Measurements from ENCODE around the gene CHML.
A peak's percentile ranks its signal among the peaks of the same experiment; 100 is the strongest.

DNA sequence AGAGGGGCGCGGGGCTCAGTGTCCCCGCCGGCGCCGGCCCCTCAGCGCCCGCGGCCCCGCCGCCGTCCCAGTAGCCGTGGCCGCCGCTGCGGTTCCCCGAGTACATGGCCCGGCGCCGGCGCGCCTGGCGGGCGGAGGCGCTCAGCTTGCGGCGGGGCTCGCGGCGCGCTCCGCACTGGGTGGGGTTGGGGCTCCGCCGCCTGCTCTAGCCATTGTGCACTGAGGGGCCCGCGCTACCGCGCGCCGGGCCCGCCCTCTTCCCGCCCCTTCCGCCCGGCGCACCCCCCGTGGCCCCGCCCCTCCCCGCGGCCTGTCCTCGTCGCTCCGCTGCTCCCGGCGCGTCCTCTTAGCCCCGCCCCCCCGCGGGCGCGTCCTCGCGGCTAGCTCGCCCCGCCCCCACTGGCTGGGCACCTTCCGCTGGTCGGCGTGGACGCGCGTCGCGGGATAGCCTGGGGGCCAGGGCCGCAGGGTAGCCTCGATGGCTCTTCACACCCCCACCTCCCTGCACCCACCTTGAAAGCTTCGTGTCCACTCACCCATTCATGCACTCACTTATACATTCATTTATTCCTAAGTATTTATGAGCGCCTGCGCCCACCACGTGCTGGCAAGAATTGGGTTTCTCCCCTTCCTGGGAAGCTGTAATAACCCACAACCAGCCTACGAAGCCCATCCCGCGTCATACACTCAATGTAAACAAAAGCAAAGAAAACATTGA, at the start of gene CHML, which contains the start of gene OPN3:
- TF ChIP-seq ZBTB7A (IDR thresholded peaks at IDR 0.05; ENCODE audit: low read depth) = no peak
- TF ChIP-seq TCF12 (IDR thresholded peaks at IDR 0.05; ENCODE audit: low read depth) = no peak
- TF ChIP-seq CEBPB (IDR thresholded peaks at IDR 0.05) = no peak
- TF ChIP-seq TEAD4 (IDR thresholded peaks at IDR 0.05) = no peak
- TF ChIP-seq, protein P1, sequence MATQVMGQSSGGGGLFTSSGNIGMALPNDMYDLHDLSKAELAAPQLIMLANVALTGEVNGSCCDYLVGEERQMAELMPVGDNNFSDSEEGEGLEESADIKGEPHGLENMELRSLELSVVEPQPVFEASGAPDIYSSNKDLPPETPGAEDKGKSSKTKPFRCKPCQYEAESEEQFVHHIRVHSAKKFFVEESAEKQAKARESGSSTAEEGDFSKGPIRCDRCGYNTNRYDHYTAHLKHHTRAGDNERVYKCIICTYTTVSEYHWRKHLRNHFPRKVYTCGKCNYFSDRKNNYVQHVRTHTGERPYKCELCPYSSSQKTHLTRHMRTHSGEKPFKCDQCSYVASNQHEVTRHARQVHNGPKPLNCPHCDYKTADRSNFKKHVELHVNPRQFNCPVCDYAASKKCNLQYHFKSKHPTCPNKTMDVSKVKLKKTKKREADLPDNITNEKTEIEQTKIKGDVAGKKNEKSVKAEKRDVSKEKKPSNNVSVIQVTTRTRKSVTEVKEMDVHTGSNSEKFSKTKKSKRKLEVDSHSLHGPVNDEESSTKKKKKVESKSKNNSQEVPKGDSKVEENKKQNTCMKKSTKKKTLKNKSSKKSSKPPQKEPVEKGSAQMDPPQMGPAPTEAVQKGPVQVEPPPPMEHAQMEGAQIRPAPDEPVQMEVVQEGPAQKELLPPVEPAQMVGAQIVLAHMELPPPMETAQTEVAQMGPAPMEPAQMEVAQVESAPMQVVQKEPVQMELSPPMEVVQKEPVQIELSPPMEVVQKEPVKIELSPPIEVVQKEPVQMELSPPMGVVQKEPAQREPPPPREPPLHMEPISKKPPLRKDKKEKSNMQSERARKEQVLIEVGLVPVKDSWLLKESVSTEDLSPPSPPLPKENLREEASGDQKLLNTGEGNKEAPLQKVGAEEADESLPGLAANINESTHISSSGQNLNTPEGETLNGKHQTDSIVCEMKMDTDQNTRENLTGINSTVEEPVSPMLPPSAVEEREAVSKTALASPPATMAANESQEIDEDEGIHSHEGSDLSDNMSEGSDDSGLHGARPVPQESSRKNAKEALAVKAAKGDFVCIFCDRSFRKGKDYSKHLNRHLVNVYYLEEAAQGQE (IDR thresholded peaks at IDR 0.05; ENCODE audit: low read depth) = no peak
- no peak for TF ChIP-seq EP300 (IDR thresholded peaks at IDR 0.05; ENCODE audit: borderline replicate concordance)
- TF ChIP-seq FOXM1 (IDR thresholded peaks at IDR 0.05; ENCODE audit: borderline replicate concordance, low read depth) = no peak
- TF ChIP-seq, protein P2, sequence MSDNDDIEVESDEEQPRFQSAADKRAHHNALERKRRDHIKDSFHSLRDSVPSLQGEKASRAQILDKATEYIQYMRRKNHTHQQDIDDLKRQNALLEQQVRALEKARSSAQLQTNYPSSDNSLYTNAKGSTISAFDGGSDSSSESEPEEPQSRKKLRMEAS (IDR thresholded peaks at IDR 0.05) = peak; percentile 61
- no peak for TF ChIP-seq YY1 (IDR thresholded peaks at IDR 0.05; ENCODE audit: low read depth)
- TF ChIP-seq NFIC (IDR thresholded peaks at IDR 0.05) = no peak
- TF ChIP-seq TAF1 (IDR thresholded peaks at IDR 0.05; ENCODE audit: low read depth) = peak; percentile 57; the same call in 1 of the 2 replicates

Measured in Ishikawa (cell line).